Vagina (tissue), 2 donors: Measurements from ENCODE around the gene SIDT2.
"Not testable (repeated sequence)": the region's sequence is repeated elsewhere in the genome, so short reads cannot be mapped to it uniquely, and the experiment has no call there.

ENCODE experiments used
- CTCF ChIP-seq, 3 experiments: fragments of 450-650 bp in 2 of 3; fragments of 200-600 bp in 1 of 3; sonication (generic) in 1 of 3; IDR thresholded peaks; one replicate each; pipeline ENCODE4 v1.5.1; 2017 to 2019; ENCODE audit warnings: antibody characterized with exemption in 3 of 3, mild to moderate bottlenecking in 2 of 3, moderate library complexity in 2 of 3
- POLR2A ChIP-seq, 2 donors: fragments of 450-650 bp; IDR thresholded peaks; one replicate each; pipeline ENCODE4 v1.6.1; 2017; ENCODE audit warnings: antibody characterized with exemption in 2 of 2, mild to moderate bottlenecking in 2 of 2, moderate library complexity in 2 of 2
- POLR2AphosphoS5 ChIP-seq, 2 donors: sonication (generic); formaldehyde crosslinking; IDR thresholded peaks; one replicate each; pipeline ENCODE4 v1.9.0; 2017; ENCODE audit warnings: antibody characterized with exemption in 2 of 2, mild to moderate bottlenecking in 2 of 2, low read depth in 1 of 2; ENCODE audit not compliant: insufficient read depth in 1 of 2

- TF ChIP-seq CTCF (IDR thresholded peaks at IDR 0.05); POLR2A (IDR thresholded peaks at IDR 0.05); POLR2AphosphoS5 (IDR thresholded peaks at IDR 0.05; ENCODE audit: insufficient read depth in 1 of 2, low read depth in 1 of 2): not testable (repeated sequence)
Observed at GRCh38 chr11:117206859-117207258, 28.3 kb downstream of the SIDT2 start.
